H9 (cell line): ENCODE data around the gene PRPF40A. TPM values are rescaled to one million over a fixed set of nuclear protein-coding genes. Genes with fewer than 3 reads are reported as not detected.

Experiments
- DNase-seq: peaks from one replicate; pipeline ENCODE4 v3.0.0-alpha.2; 2017
- H2AFZ ChIP-seq: one replicate; pipeline ENCODE4 v1.6.1; 2013; ENCODE audit warnings: mild to moderate bottlenecking, low read length, control low read depth, moderate library complexity
- H2AK5ac ChIP-seq: 2 replicates; pipeline ENCODE4 v1.6.1; 2013; ENCODE audit warnings: low read length, control low read depth, mixed read lengths; ENCODE audit not compliant: insufficient read length
- H2BK120ac ChIP-seq: one replicate; pipeline ENCODE4 v1.6.1; 2013; ENCODE audit warnings: low read depth, mild to moderate bottlenecking, low read length, control low read depth, inconsistent platforms; ENCODE audit not compliant: poor library complexity, severe bottlenecking
- H2BK12ac ChIP-seq: 2 replicates; pipeline ENCODE4 v1.6.1; 2013; ENCODE audit warnings: low read length, control low read depth, mixed read lengths, low read depth; ENCODE audit not compliant: insufficient read length
- H2BK15ac ChIP-seq: 2 replicates; pipeline ENCODE4 v1.6.1; 2013; ENCODE audit warnings: low read depth, low read length, control low read depth
- H2BK20ac ChIP-seq: one replicate; pipeline ENCODE4 v1.6.1; 2013; ENCODE audit warnings: low read depth, mild to moderate bottlenecking, low read length, control low read depth, inconsistent platforms; ENCODE audit not compliant: poor library complexity, severe bottlenecking
- H2BK5ac ChIP-seq: 2 replicates; pipeline ENCODE4 v1.6.1; 2013; ENCODE audit warnings: low read length, control low read depth, mixed read lengths; ENCODE audit not compliant: insufficient read length
- H3K14ac ChIP-seq: 2 replicates; pipeline ENCODE4 v1.6.1; 2013; ENCODE audit warnings: low read length, control low read depth; ENCODE audit not compliant: insufficient read depth
- H3K18ac ChIP-seq: 2 replicates; pipeline ENCODE4 v1.6.1; 2013; ENCODE audit warnings: low read depth, mild to moderate bottlenecking, mixed read lengths, low read length, control low read depth; ENCODE audit not compliant: insufficient read length
- H3K23ac ChIP-seq: 2 replicates; pipeline ENCODE4 v1.6.1; 2013; ENCODE audit warnings: low read length, control low read depth, mixed read lengths, low read depth; ENCODE audit not compliant: insufficient read length
- H3K23me2 ChIP-seq: 2 replicates; pipeline ENCODE4 v1.6.1; 2013; ENCODE audit warnings: low read depth, mild to moderate bottlenecking, mixed read lengths, low read length, control low read depth; ENCODE audit not compliant: insufficient read length, poor library complexity, severe bottlenecking
- H3K27ac ChIP-seq: 2 replicates; pipeline ENCODE4 v1.5.1; 2013; ENCODE audit warnings: low read length, control low read depth, mixed read lengths, low read depth; ENCODE audit not compliant: insufficient read length
- H3K27me3 ChIP-seq: 2 replicates; pipeline ENCODE4 v1.6.1; 2013; ENCODE audit warnings: low read length, control low read depth, inconsistent platforms; ENCODE audit not compliant: insufficient read depth
- H3K4ac ChIP-seq: 2 replicates; pipeline ENCODE4 v1.6.1; 2013; ENCODE audit warnings: low read depth, mild to moderate bottlenecking, control low read depth, inconsistent platforms, low read length, moderate library complexity
- H3K4me1 ChIP-seq: 2 replicates; pipeline ENCODE4 v1.6.1; 2013; ENCODE audit warnings: low read length, control low read depth, inconsistent platforms; ENCODE audit not compliant: insufficient read depth
- H3K4me2 ChIP-seq: 2 replicates; pipeline ENCODE4 v1.6.1; 2013; ENCODE audit warnings: low read length, control low read depth, mixed read lengths; ENCODE audit not compliant: insufficient read length, insufficient read depth
- H3K56ac ChIP-seq: 2 replicates; pipeline ENCODE4 v1.6.1; 2013; ENCODE audit warnings: low read depth, mild to moderate bottlenecking, mixed read lengths, low read length, control low read depth; ENCODE audit not compliant: insufficient read length
- H3K79me1 ChIP-seq: 2 replicates; pipeline ENCODE4 v1.6.1; 2013; ENCODE audit warnings: low read depth, mild to moderate bottlenecking, moderate library complexity, low read length, control low read depth, inconsistent platforms; ENCODE audit not compliant: insufficient read depth, poor library complexity, severe bottlenecking
- H3K79me2 ChIP-seq: 2 replicates; pipeline ENCODE4 v1.6.1; 2013; ENCODE audit warnings: low read length, control low read depth, inconsistent platforms; ENCODE audit not compliant: insufficient read depth
- H3K9ac ChIP-seq: 2 replicates; pipeline ENCODE4 v1.6.1; 2013; ENCODE audit warnings: low read length, control low read depth, mixed read lengths; ENCODE audit not compliant: insufficient read length; ENCODE audit errors: extremely low read depth
- H3K9me3 ChIP-seq: one replicate; pipeline ENCODE4 v1.6.1; 2013; ENCODE audit warnings: low read depth, low read length, inconsistent platforms; ENCODE audit not compliant: control insufficient read depth
- H3T11ph ChIP-seq: one replicate; pipeline ENCODE4 v1.6.1; 2013; ENCODE audit warnings: mild to moderate bottlenecking, low read length, control low read depth, inconsistent platforms
- H4K20me1 ChIP-seq: one replicate; pipeline ENCODE4 v1.6.1; 2013; ENCODE audit not compliant: control insufficient read depth, insufficient read length, insufficient read depth
- H4K5ac ChIP-seq: 2 replicates; pipeline ENCODE4 v1.6.1; 2013; ENCODE audit warnings: low read depth, mild to moderate bottlenecking, mixed read lengths, low read length, control low read depth; ENCODE audit not compliant: insufficient read length
- H4K8ac ChIP-seq: replicated peaks from 2 replicates; pipeline ENCODE4 v1.6.1; 2013; ENCODE audit warnings: low read length, control low read depth, mixed read lengths, low read depth; ENCODE audit not compliant: insufficient read length
- H4K91ac ChIP-seq: 2 replicates; pipeline ENCODE4 v1.6.1; 2013; ENCODE audit warnings: low read depth, mild to moderate bottlenecking, moderate library complexity, mixed read lengths, low read length, control low read depth; ENCODE audit not compliant: insufficient read length
- H3K27ac Mint-ChIP-seq, 3 experiments: 2 replicates in 2 of 3; 3 replicates in 1 of 3; pipeline ENCODE4 v1.8.0; 2020 to 2021; ENCODE audit warnings: mixed read lengths in 3 of 3, mild to moderate bottlenecking in 1 of 3, moderate library complexity in 1 of 3
- H3K27me3 Mint-ChIP-seq: 2 replicates; pipeline ENCODE4 v1.8.0; 2021; ENCODE audit warnings: low read depth, mild to moderate bottlenecking, moderate library complexity, mixed read lengths
- H3K36me3 Mint-ChIP-seq, 3 experiments: 2 replicates in 2 of 3; 3 replicates in 1 of 3; pipeline ENCODE4 v1.8.0; 2020 to 2021; ENCODE audit warnings: low read depth in 3 of 3, mixed read lengths in 3 of 3; ENCODE audit not compliant: insufficient read depth in 1 of 3
- H3K4me1 Mint-ChIP-seq, 2 experiments: 2 replicates each; pipeline ENCODE4 v1.8.0; 2020; ENCODE audit warnings: mixed read lengths in 2 of 2
- H3K4me3 Mint-ChIP-seq, 2 experiments: 2 replicates in 1 of 2; 3 replicates in 1 of 2; pipeline ENCODE4 v1.8.0; 2020 to 2021; ENCODE audit warnings: mild to moderate bottlenecking in 2 of 2, mixed read lengths in 2 of 2, moderate library complexity in 1 of 2
- H3K9me3 Mint-ChIP-seq, 2 experiments: 2 replicates in 1 of 2; 3 replicates in 1 of 2; pipeline ENCODE4 v1.8.0; 2020; ENCODE audit warnings: mild to moderate bottlenecking in 2 of 2, mixed read lengths in 2 of 2, moderate library complexity in 1 of 2
- WGBS: extraction: QIAGEN DNeasy Blood & Tissue Kit; methylation state at CpG from one replicate; pipeline ENCODE4 v1.1.7; 2013; ENCODE audit warnings: missing lambda C conversion rate, low lambda C conversion rate, mixed read lengths; ENCODE audit not compliant: insufficient read length; ENCODE audit errors: extremely low coverage; 5-methylcytosine and 5-hydroxymethylcytosine counted together
- total RNA-seq: library from RNA; stranded (reverse); gene quantifications from 2 replicates; pipeline ENCODE4 v1.2.1, GENCODE V29; 2021
- TF ChIP-seq, protein P1 (sequence below): fragments of 200-600 bp; sonication (generic); conservative IDR thresholded peaks from 3 replicates; pipeline ENCODE4 v1.8.0; 2021; ENCODE audit warnings: antibody characterized with exemption, mild to moderate bottlenecking

Gene PRPF40A
- total RNA-seq, 1 experiment from 2014 or later: 158 TPM

- no peaks in the 10 kb centered on the region for H3K9me3 ChIP-seq
- WGBS: no CpG with 5 or more reads among the region's 7 CpGs
Observed at GRCh38 chr2:152620208-152620607, 97.1 kb downstream of the PRPF40A start.

More at GRCh38 chr2:152620208-152620607, 97.1 kb downstream of the PRPF40A start:
- Histone ChIP-seq H3K27ac (no peak overlapping the region), H2BK5ac (no peak overlapping the region), H3K4me1 (no peaks in the 10 kb centered on the region), H3K4me2 (no peak overlapping the region), H3K27me3 (no peaks in the 10 kb centered on the region), H2BK15ac (no peak overlapping the region), H3K23me2 (no peaks in the 10 kb centered on the region), H3T11ph (no peak overlapping the region), H2BK20ac (no peak overlapping the region), H3K56ac (no peak overlapping the region), H3K18ac (no peak overlapping the region), H3K23ac (no peak overlapping the region), H2BK120ac (no peak overlapping the region), H3K4ac (no peak overlapping the region), H3K79me1 (no peaks in the 10 kb centered on the region), H2BK12ac (no peak overlapping the region), H2AFZ (no peak overlapping the region), H3K79me2 (no peaks in the 10 kb centered on the region), H2AK5ac (no peak overlapping the region), H4K5ac (no peak overlapping the region), H4K91ac (no peak overlapping the region), H3K14ac (no peak overlapping the region), H3K9ac (no peak overlapping the region), H4K20me1 (no peaks in the 10 kb centered on the region), H4K8ac (no peak overlapping the region)
- no peaks in the 10 kb centered on the region; a peak in 1 of 5 replicates for H3K9me3 Mint-ChIP-seq
- peaks cover 16 to 58% (median 47%) of the 10 kb centered on the region in 3 experiments; a peak in 6 of 7 replicates for H3K36me3 Mint-ChIP-seq
- no peak for DNase-seq
- no peak overlapping the region for H3K4me3 Mint-ChIP-seq
- no peak overlapping the region for H3K27ac Mint-ChIP-seq
- H3K4me1 Mint-ChIP-seq: no peaks in the 10 kb centered on the region
- TF ChIP-seq, protein P1, sequence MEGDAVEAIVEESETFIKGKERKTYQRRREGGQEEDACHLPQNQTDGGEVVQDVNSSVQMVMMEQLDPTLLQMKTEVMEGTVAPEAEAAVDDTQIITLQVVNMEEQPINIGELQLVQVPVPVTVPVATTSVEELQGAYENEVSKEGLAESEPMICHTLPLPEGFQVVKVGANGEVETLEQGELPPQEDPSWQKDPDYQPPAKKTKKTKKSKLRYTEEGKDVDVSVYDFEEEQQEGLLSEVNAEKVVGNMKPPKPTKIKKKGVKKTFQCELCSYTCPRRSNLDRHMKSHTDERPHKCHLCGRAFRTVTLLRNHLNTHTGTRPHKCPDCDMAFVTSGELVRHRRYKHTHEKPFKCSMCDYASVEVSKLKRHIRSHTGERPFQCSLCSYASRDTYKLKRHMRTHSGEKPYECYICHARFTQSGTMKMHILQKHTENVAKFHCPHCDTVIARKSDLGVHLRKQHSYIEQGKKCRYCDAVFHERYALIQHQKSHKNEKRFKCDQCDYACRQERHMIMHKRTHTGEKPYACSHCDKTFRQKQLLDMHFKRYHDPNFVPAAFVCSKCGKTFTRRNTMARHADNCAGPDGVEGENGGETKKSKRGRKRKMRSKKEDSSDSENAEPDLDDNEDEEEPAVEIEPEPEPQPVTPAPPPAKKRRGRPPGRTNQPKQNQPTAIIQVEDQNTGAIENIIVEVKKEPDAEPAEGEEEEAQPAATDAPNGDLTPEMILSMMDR: no peak
- H3K27me3 Mint-ChIP-seq: no peaks in the 10 kb centered on the region
